Fibroblast of lung (primary cell): ENCODE data around the gene WDR83. TPM values are rescaled to one million over a fixed set of nuclear protein-coding genes. Genes with fewer than 3 reads are reported as not detected.

Experiments
- DNase-seq, 2 donors: peaks; one replicate each; pipeline versions ENCODE4 v3.0.0 to v3.0.0-alpha.2; 2010; ENCODE audit warnings: low read depth in 2 of 2
- H2AFZ ChIP-seq: 2 replicates; pipeline ENCODE4 v1.5.1; 2012; ENCODE audit warnings: low read length, control low read depth, inconsistent platforms
- H3K27ac ChIP-seq: 2 replicates; pipeline ENCODE4 v1.5.1; 2011; ENCODE audit warnings: low read length, control low read depth; ENCODE audit not compliant: insufficient read depth
- H3K27me3 ChIP-seq: 2 replicates; pipeline ENCODE4 v1.5.1; 2011; ENCODE audit warnings: mild to moderate bottlenecking, low read length; ENCODE audit not compliant: control insufficient read depth, insufficient read depth
- H3K36me3 ChIP-seq: 2 replicates; pipeline ENCODE4 v1.5.1; 2011; ENCODE audit warnings: low read length; ENCODE audit not compliant: control insufficient read depth, insufficient read depth
- H3K4me1 ChIP-seq: 2 replicates; pipeline ENCODE4 v1.5.1; 2011; ENCODE audit warnings: low read length; ENCODE audit not compliant: control insufficient read depth, insufficient read depth; ENCODE audit errors: extremely low read depth
- H3K4me2 ChIP-seq: 2 replicates; pipeline ENCODE4 v1.5.1; 2011; ENCODE audit warnings: low read length, control low read depth; ENCODE audit not compliant: insufficient read depth; ENCODE audit errors: extremely low read depth
- H3K4me3 ChIP-seq, 4 experiments: fragments of 200-600 bp in 1 of 4; sonication (generic) in 1 of 4; replicated peaks in 1 of 4; 2 replicates each; pipeline ENCODE4 v1.5.1; 2011 to 2016; ENCODE audit warnings: low read length in 4 of 4, low read depth in 3 of 4, mild to moderate bottlenecking in 3 of 4, control low read depth in 2 of 4, inconsistent platforms in 1 of 4, mixed read lengths in 1 of 4; ENCODE audit not compliant: insufficient read depth in 1 of 4; ENCODE audit errors: control extremely low read depth in 1 of 4
- H3K79me2 ChIP-seq: 2 replicates; pipeline ENCODE4 v1.5.1; 2012; ENCODE audit warnings: mild to moderate bottlenecking, low read length, inconsistent platforms; ENCODE audit not compliant: control insufficient read depth, insufficient read depth
- H3K9ac ChIP-seq: 2 replicates; pipeline ENCODE4 v1.5.1; 2011; ENCODE audit warnings: mild to moderate bottlenecking, low read length, control low read depth; ENCODE audit not compliant: insufficient read depth
- H3K9me3 ChIP-seq: 2 replicates; pipeline ENCODE4 v1.5.1; 2012; ENCODE audit warnings: low read depth, low read length; ENCODE audit not compliant: control insufficient read depth, insufficient read depth
- H4K20me1 ChIP-seq: 2 replicates; pipeline ENCODE4 v1.5.1; 2011; ENCODE audit warnings: low read length; ENCODE audit not compliant: control insufficient read depth, insufficient read depth; ENCODE audit errors: extremely low read depth
- EZH2 ChIP-seq: IDR thresholded peaks from 2 replicates; pipeline ENCODE4 v1.5.1; 2012; ENCODE audit warnings: low read length, control low read depth, mild to moderate bottlenecking; ENCODE audit errors: missing control alignments
- polyA plus RNA-seq, 2 donors: library from polyadenylated mRNA; depleted of rRNA in 1 of 2; stranded (reverse) in 1 of 2; unstranded in 1 of 2; fragments of >200 nt; gene quantifications; 2 replicates each; pipeline ENCODE4 v1.2.1, GENCODE V29; 2011 to 2012; ENCODE audit warnings: missing spikeins in 1 of 2
- total RNA-seq: library from RNA; depleted of rRNA; stranded (reverse); fragments of >200 nt; gene quantifications from 2 replicates; pipeline ENCODE4 v1.2.1, GENCODE V29; 2014
- TF ChIP-seq, protein P1 (sequence below), 2 donors: IDR thresholded peaks in 1 of 2; conservative IDR thresholded peaks in 1 of 2; 1 replicate in 1 of 2; 2 replicates in 1 of 2; pipeline ENCODE4 v1.5.1; 2011 to 2012; ENCODE audit warnings: low read length in 2 of 2, control low read depth in 1 of 2, inconsistent platforms in 1 of 2, low read depth in 1 of 2, mild to moderate bottlenecking in 1 of 2

Gene WDR83
- total and polyA plus RNA-seq, 2 donors (not counting 1 experiment from before 2014, with no cell fraction given): 4.1 to 11.7 TPM

GRCh38 chr19:12687496-12688196, 21.0 kb downstream of the WDR83 start, which contains the start of gene GNG14:
Gene GNG14 (plus strand): TSS chr19:12687998. CDS start chr19:12688049, 51 bp downstream.
- Histone ChIP-seq H3K4me1 (no peaks in the 10 kb centered on the region), H3K9ac (no peak within 1 kb of the TSS), H3K4me2 (no peak within 1 kb of the TSS), H2AFZ (no peak within 1 kb of the TSS), H3K79me2 (no peaks in the 10 kb centered on the region), H3K4me3 (no peak within 1 kb of the TSS), H4K20me1 (no peaks in the 10 kb centered on the region), H3K9me3 (no peaks in the 10 kb centered on the region), H3K27me3 (no peaks in the 10 kb centered on the region), H3K36me3 (no peaks in the 10 kb centered on the region), H3K27ac (no peak within 1 kb of the TSS)
- no peak for DNase-seq
- no peak for TF ChIP-seq EZH2
- TF ChIP-seq, protein P1, sequence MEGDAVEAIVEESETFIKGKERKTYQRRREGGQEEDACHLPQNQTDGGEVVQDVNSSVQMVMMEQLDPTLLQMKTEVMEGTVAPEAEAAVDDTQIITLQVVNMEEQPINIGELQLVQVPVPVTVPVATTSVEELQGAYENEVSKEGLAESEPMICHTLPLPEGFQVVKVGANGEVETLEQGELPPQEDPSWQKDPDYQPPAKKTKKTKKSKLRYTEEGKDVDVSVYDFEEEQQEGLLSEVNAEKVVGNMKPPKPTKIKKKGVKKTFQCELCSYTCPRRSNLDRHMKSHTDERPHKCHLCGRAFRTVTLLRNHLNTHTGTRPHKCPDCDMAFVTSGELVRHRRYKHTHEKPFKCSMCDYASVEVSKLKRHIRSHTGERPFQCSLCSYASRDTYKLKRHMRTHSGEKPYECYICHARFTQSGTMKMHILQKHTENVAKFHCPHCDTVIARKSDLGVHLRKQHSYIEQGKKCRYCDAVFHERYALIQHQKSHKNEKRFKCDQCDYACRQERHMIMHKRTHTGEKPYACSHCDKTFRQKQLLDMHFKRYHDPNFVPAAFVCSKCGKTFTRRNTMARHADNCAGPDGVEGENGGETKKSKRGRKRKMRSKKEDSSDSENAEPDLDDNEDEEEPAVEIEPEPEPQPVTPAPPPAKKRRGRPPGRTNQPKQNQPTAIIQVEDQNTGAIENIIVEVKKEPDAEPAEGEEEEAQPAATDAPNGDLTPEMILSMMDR (conservative IDR thresholded peaks at IDR 0.05 in 1 of 2, IDR thresholded peaks at IDR 0.05 in 1 of 2; ENCODE audit: low read depth in 1 of 2, low read length in 2 of 2): no peak

DNA sequence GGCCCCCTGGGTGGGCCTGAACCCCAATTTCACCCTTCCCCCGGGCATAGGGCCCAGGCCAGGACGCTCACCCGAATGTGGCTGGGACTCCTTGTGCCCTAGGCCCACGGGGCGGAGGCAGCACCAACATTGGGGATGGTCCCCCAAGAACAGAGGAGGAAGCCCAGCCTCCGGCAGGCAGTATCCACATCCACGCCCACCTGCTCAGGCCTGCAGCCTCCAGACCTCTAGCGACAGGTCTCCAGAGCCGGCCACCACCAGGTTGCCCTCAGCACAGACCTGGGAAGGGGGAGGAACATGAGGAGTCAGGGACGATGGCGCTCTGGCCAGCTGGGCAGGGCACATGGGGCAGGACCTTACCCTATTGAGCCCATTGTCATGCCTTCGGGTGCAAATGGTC, 22.4 kb downstream of the WDR83 start:
- H3K9ac ChIP-seq: no peak overlapping the region
- no peak overlapping the region for H3K4me3 ChIP-seq
- no peaks in the 10 kb centered on the region for H3K27me3 ChIP-seq
- H3K79me2 ChIP-seq: no peaks in the 10 kb centered on the region
- H2AFZ ChIP-seq: no peak overlapping the region
- DNase-seq: no peak
- H3K36me3 ChIP-seq: no peaks in the 10 kb centered on the region
- H3K27ac ChIP-seq: no peak overlapping the region
- H3K4me2 ChIP-seq: no peak overlapping the region
- no peaks in the 10 kb centered on the region for H3K9me3 ChIP-seq
- TF ChIP-seq, protein P1 (conservative IDR thresholded peaks at IDR 0.05 in 1 of 2, IDR thresholded peaks at IDR 0.05 in 1 of 2; ENCODE audit: low read depth in 1 of 2, low read length in 2 of 2): no peak
- TF ChIP-seq EZH2: no peak
- no peaks in the 10 kb centered on the region for H4K20me1 ChIP-seq
- no peaks in the 10 kb centered on the region for H3K4me1 ChIP-seq

DNA sequence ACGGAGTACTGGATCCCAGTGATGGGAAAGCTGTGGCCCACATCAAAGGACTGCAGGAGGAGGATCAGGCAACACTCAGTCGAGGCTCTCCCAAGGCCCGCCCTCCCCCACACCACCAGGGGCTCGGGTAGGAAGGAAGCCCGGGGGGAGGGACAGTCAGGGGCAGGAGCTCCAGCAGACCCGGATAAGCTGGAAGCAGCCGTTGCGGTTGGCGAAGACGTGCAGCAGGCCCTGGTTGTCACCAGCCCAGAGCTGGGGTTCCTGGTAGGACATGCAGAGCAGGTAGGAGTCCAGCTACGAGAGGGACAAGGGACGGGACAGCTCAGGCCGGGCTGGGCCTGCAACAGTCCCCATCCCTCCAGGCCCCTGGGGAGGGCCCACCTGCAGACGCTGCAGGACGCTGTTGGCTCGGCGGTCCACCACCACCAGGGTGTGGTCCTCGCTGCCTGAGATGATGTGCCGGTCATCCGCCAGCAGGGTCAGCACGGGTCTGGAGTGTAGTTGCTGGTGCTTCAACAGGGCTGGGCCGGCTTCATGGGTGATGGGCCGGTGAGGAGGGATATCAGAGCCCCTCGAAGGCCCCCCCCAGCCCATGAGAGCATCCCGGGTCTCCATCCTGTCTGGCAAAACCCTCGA, 23.1 kb downstream of the WDR83 start:
- no peak for TF ChIP-seq EZH2
- TF ChIP-seq, protein P1 (conservative IDR thresholded peaks at IDR 0.05 in 1 of 2, IDR thresholded peaks at IDR 0.05 in 1 of 2; ENCODE audit: low read depth in 1 of 2, low read length in 2 of 2): no peak
- no peaks in the 10 kb centered on the region for H3K9me3 ChIP-seq

More for the DNA sequence above, 23.1 kb downstream of the WDR83 start:
- no peaks in the 10 kb centered on the region for H3K79me2 ChIP-seq
- H3K27me3 ChIP-seq: no peaks in the 10 kb centered on the region
- no peak for DNase-seq
- H2AFZ ChIP-seq: no peak overlapping the region
- no peak overlapping the region for H3K4me3 ChIP-seq
- H3K4me2 ChIP-seq: no peak overlapping the region
- no peaks in the 10 kb centered on the region for H3K36me3 ChIP-seq
- H3K9ac ChIP-seq: no peak overlapping the region
- no peak overlapping the region for H3K27ac ChIP-seq
- H3K4me1 ChIP-seq: no peaks in the 10 kb centered on the region
- H4K20me1 ChIP-seq: no peaks in the 10 kb centered on the region
